K562 (cell line): ENCODE data around the gene ANO10.

Experiments
- EZH2 ChIP-seq: IDR thresholded peaks from 2 replicates; pipeline ENCODE4 v1.6.1; 2012; ENCODE audit warnings: low read depth, mild to moderate bottlenecking, inconsistent platforms, low read length, borderline replicate concordance
- FOSL1 ChIP-seq: fragments of 200-800 bp; sonication (Bioruptor generic); conservative IDR thresholded peaks from 2 replicates; pipeline ENCODE4 v1.6.1; 2016; ENCODE audit warnings: missing genetic modification characterization, missing compliant biosample characterization
- GTF2F1 ChIP-seq: IDR thresholded peaks from 2 replicates; pipeline ENCODE4 v1.6.1; 2011; ENCODE audit warnings: low read depth, low read length, improper control_type of control experiment
- HDAC1 ChIP-seq, 2 experiments: fragments of 450-650 bp; IDR thresholded peaks; 2 replicates each; pipeline ENCODE4 v1.6.1; 2016 to 2017; ENCODE audit warnings: inconsistent platforms in 1 of 2, mild to moderate bottlenecking in 1 of 2, moderate library complexity in 1 of 2
- MXI1 ChIP-seq: IDR thresholded peaks from 2 replicates; pipeline ENCODE4 v1.6.1; 2011; ENCODE audit warnings: low read depth, mild to moderate bottlenecking, improper control_type of control experiment, low read length
- NR1H2 ChIP-seq: sonication (generic); formaldehyde crosslinking; IDR thresholded peaks from 2 replicates; pipeline ENCODE4 v1.4.0; 2020; ENCODE audit warnings: mild to moderate bottlenecking, missing genetic modification reagents
- POLR2AphosphoS5 ChIP-seq: IDR thresholded peaks from 2 replicates; pipeline ENCODE4 v1.6.1; 2011; ENCODE audit warnings: mild to moderate bottlenecking, low read depth, low read length, moderate library complexity; ENCODE audit not compliant: control insufficient read depth, insufficient read depth
- ZNF175 ChIP-seq: fragments of 200-800 bp; sonication (Bioruptor generic); IDR thresholded peaks from 2 replicates; pipeline ENCODE4 v1.6.1; 2016; ENCODE audit warnings: low read depth, mild to moderate bottlenecking, missing genetic modification characterization, missing compliant biosample characterization
- TF ChIP-seq, protein P1 (sequence below): fragments of 450-650 bp; formaldehyde crosslinking; IDR thresholded peaks from 2 replicates; pipeline ENCODE4 v1.4.0; 2022; ENCODE audit warnings: missing genetic modification characterization
- TF ChIP-seq, protein P2 (sequence below), 2 experiments: fragments of 200-800 bp in 1 of 2; sonication (Bioruptor generic) in 1 of 2; sonication (generic) in 1 of 2; formaldehyde crosslinking in 1 of 2; IDR thresholded peaks in 1 of 2; conservative IDR thresholded peaks in 1 of 2; 2 replicates each; pipeline versions ENCODE4 v1.5.0 to v1.6.1; 2016 to 2020; ENCODE audit warnings: missing compliant biosample characterization in 1 of 2, missing genetic modification characterization in 1 of 2, missing genetic modification reagents in 1 of 2
- TF ChIP-seq, protein P3 (sequence below), 3 experiments: IDR thresholded peaks in 2 of 3; conservative IDR thresholded peaks in 1 of 3; 2 replicates each; pipeline ENCODE4 v1.5.1; 2011 to 2012; ENCODE audit warnings: low read length in 3 of 3, mild to moderate bottlenecking in 3 of 3, control low read depth in 2 of 3, improper control_type of control experiment in 1 of 3, inconsistent platforms in 1 of 3, low read depth in 1 of 3, mixed read lengths in 1 of 3, moderate library complexity in 1 of 3; ENCODE audit not compliant: insufficient read depth in 2 of 3
- TF ChIP-seq, protein P4 (sequence below), 2 experiments: fragments of 450-650 bp in 1 of 2; sonication (generic) in 1 of 2; formaldehyde crosslinking in 1 of 2; IDR thresholded peaks in 1 of 2; conservative IDR thresholded peaks in 1 of 2; 2 replicates each; pipeline versions ENCODE4 v1.6.1 to v1.8.1; 2016 to 2023; ENCODE audit warnings: mild to moderate bottlenecking in 2 of 2, moderate library complexity in 2 of 2, inconsistent platforms in 1 of 2, missing genetic modification reagents in 1 of 2

DNA sequence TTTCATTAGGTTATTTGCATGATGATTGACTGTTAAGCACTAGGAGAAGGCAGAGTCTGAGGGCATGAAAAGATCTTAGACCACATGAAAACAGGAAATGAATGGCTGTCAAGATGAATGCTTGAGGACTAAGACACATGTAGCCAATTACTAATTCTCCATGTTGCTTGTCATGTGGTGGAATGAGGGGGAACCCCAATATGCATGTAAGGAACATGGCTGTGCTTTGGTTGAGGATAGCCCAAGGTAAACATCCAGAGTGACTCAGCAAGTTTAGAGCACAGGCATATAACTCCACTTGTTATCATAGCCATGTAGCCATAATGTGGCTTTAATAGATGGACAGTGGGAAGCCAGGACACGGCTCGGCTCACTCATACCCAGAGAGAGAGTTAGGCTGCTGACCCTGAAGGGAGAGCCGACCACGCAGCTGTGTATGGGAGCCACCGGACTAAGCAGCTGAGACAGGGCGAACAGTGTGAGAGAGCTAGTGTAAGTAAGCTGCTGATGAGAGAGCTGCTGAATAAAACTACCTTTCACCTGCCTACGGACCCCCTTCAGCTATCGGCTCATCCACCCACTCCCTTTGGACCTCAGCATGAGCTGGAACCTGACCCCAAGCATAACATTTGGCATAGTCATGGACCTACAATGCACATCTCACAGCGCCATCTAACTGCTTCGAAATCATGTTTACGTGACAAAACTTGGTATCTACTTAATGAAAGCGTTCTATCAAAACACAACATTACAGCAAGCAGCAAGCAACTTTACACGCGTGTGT lies 37.6 kb downstream of the ANO10 start:
- TF ChIP-seq, protein P1, sequence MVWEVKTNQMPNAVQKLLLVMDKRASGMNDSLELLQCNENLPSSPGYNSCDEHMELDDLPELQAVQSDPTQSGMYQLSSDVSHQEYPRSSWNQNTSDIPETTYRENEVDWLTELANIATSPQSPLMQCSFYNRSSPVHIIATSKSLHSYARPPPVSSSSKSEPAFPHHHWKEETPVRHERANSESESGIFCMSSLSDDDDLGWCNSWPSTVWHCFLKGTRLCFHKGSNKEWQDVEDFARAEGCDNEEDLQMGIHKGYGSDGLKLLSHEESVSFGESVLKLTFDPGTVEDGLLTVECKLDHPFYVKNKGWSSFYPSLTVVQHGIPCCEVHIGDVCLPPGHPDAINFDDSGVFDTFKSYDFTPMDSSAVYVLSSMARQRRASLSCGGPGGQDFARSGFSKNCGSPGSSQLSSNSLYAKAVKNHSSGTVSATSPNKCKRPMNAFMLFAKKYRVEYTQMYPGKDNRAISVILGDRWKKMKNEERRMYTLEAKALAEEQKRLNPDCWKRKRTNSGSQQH = peak; percentile 97
- TF ChIP-seq MXI1 = no peak
- TF ChIP-seq POLR2AphosphoS5 = no peak
- TF ChIP-seq EZH2 = no peak
- TF ChIP-seq, protein P2, sequence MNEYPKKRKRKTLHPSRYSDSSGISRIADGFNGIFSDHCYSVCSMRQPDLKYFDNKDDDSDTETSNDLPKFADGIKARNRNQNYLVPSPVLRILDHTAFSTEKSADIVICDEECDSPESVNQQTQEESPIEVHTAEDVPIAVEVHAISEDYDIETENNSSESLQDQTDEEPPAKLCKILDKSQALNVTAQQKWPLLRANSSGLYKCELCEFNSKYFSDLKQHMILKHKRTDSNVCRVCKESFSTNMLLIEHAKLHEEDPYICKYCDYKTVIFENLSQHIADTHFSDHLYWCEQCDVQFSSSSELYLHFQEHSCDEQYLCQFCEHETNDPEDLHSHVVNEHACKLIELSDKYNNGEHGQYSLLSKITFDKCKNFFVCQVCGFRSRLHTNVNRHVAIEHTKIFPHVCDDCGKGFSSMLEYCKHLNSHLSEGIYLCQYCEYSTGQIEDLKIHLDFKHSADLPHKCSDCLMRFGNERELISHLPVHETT (CRISPR knock-in tag; conservative IDR thresholded peaks at IDR 0.05 in 1 of 2, IDR thresholded peaks at IDR 0.05 in 1 of 2) = peak in 1 of 2 experiments; percentile 99; a peak in 2 of 4 replicates
- peak in 1 of 2 experiments; percentile 80; a peak in 2 of 4 replicates for TF ChIP-seq HDAC1 (IDR thresholded peaks at IDR 0.05)
- TF ChIP-seq GTF2F1 = no peak
- TF ChIP-seq FOSL1 (tag) = peak; percentile 68
- TF ChIP-seq, protein P3, sequence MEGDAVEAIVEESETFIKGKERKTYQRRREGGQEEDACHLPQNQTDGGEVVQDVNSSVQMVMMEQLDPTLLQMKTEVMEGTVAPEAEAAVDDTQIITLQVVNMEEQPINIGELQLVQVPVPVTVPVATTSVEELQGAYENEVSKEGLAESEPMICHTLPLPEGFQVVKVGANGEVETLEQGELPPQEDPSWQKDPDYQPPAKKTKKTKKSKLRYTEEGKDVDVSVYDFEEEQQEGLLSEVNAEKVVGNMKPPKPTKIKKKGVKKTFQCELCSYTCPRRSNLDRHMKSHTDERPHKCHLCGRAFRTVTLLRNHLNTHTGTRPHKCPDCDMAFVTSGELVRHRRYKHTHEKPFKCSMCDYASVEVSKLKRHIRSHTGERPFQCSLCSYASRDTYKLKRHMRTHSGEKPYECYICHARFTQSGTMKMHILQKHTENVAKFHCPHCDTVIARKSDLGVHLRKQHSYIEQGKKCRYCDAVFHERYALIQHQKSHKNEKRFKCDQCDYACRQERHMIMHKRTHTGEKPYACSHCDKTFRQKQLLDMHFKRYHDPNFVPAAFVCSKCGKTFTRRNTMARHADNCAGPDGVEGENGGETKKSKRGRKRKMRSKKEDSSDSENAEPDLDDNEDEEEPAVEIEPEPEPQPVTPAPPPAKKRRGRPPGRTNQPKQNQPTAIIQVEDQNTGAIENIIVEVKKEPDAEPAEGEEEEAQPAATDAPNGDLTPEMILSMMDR (IDR thresholded peaks at IDR 0.05 in 2 of 3, conservative IDR thresholded peaks at IDR 0.05 in 1 of 3; ENCODE audit: insufficient read depth in 2 of 3, low read depth in 1 of 3, low read length in 3 of 3) = peak in 2 of 3 experiments; percentile 28 to 39; a peak in 3 of 6 replicates
- TF ChIP-seq, protein P4, sequence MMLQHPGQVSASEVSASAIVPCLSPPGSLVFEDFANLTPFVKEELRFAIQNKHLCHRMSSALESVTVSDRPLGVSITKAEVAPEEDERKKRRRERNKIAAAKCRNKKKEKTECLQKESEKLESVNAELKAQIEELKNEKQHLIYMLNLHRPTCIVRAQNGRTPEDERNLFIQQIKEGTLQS (IDR thresholded peaks at IDR 0.05) = no peak
- TF ChIP-seq, protein P4 (CRISPR knock-in tag; conservative IDR thresholded peaks at IDR 0.05) = no peak
- peak; percentile 99 for TF ChIP-seq ZNF175 (CRISPR knock-in tag)
- TF ChIP-seq NR1H2 (CRISPR knock-in tag) = no peak
